ENCODE results near the gene SNX6.

DNA sequence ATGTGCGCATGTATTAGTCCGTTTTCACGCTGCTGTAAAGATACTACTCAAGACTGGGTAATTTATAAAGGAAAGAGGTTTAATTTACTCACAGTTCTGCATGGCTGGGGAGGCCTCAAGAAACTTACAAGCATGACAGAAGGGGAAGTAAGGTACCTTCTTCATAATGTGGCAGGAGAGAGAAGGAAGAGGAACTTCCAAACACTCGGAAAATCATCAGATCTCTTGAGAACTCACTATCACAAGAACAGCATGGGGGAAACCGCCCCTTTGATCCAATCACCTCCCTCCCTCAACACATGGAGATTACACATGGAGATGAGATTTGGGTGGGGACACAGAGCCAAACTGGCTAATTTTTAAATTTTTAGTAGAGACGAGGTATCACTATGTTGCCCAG lies 41.8 kb upstream of the SNX6 start:
- TF ChIP-seq PATZ1 (CRISPR knock-in tag; IDR thresholded peaks at IDR 0.05; ENCODE audit: borderline replicate concordance): no peak
- no peak for TF ChIP-seq ZNF565 (CRISPR knock-in tag; conservative IDR thresholded peaks at IDR 0.05; ENCODE audit: low read depth)
- no peak for TF ChIP-seq SNAI2 (CRISPR knock-in tag; IDR thresholded peaks at IDR 0.05)
- no peak for TF ChIP-seq ZFP3 (CRISPR knock-in tag; IDR thresholded peaks at IDR 0.05)
- no peak for TF ChIP-seq RARB (CRISPR knock-in tag; IDR thresholded peaks at IDR 0.05)
- TF ChIP-seq PPARA (CRISPR knock-in tag; IDR thresholded peaks at IDR 0.05; ENCODE audit: borderline replicate concordance): no peak
- TF ChIP-seq GLIS3 (CRISPR knock-in tag; IDR thresholded peaks at IDR 0.05): no peak
- no peak for TF ChIP-seq POU6F1 (CRISPR knock-in tag; IDR thresholded peaks at IDR 0.05; ENCODE audit: borderline replicate concordance, low read depth)
- no peak for TF ChIP-seq TSHZ2 (CRISPR knock-in tag; IDR thresholded peaks at IDR 0.05)

Data from SK-N-SH treated with all-trans-retinoic acid at 6 μM for 48 hours (cell line).